Osteoblast (primary cell): ENCODE data around the gene KIF25. TPM values are rescaled to one million over a fixed set of nuclear protein-coding genes. Genes with fewer than 3 reads are reported as not detected.

Experiments used
- DNase-seq: peaks from one replicate; pipeline ENCODE4 v3.0.0; 2011; ENCODE audit warnings: low spot score, mixed read lengths; ENCODE audit not compliant: insufficient read length; ENCODE audit errors: missing footprints
- H2AFZ ChIP-seq: 2 replicates; pipeline ENCODE4 v1.6.0; 2011; ENCODE audit warnings: mild to moderate bottlenecking, low read length
- H3K27ac ChIP-seq: 2 replicates; pipeline ENCODE4 v1.5.1; 2011; ENCODE audit warnings: mild to moderate bottlenecking, low read depth, low read length, moderate library complexity
- H3K27me3 ChIP-seq: 2 replicates; pipeline ENCODE4 v1.6.0; 2012; ENCODE audit warnings: mild to moderate bottlenecking, control low read depth, inconsistent platforms, low read length, moderate library complexity; ENCODE audit not compliant: insufficient read depth
- H3K36me3 ChIP-seq: 2 replicates; pipeline ENCODE4 v1.5.1; 2011; ENCODE audit warnings: mild to moderate bottlenecking, low read length, control low read depth, moderate library complexity; ENCODE audit not compliant: insufficient read depth
- H3K4me1 ChIP-seq: 2 replicates; pipeline ENCODE4 v1.5.1; 2011; ENCODE audit warnings: mild to moderate bottlenecking, low read length, control low read depth, moderate library complexity; ENCODE audit not compliant: insufficient read depth
- H3K4me2 ChIP-seq: 2 replicates; pipeline ENCODE4 v1.6.0; 2011; ENCODE audit warnings: mild to moderate bottlenecking, low read length; ENCODE audit not compliant: insufficient read depth
- H3K4me3 ChIP-seq: fragments of 200-600 bp; sonication (generic); 3 replicates; pipeline ENCODE4 v1.5.1; 2012; ENCODE audit warnings: mild to moderate bottlenecking, low read length, inconsistent platforms; ENCODE audit not compliant: insufficient read depth
- H3K79me2 ChIP-seq: 2 replicates; pipeline ENCODE4 v1.6.0; 2012; ENCODE audit warnings: mild to moderate bottlenecking, low read length, control low read depth, inconsistent platforms; ENCODE audit not compliant: insufficient read depth
- H3K9me3 ChIP-seq: 2 replicates; pipeline ENCODE4 v1.5.1; 2011; ENCODE audit warnings: low read depth, low read length, control low read depth
- H4K20me1 ChIP-seq: 2 replicates; pipeline ENCODE4 v1.6.0; 2012; ENCODE audit warnings: mild to moderate bottlenecking, low read length, control low read depth; ENCODE audit not compliant: insufficient read depth
- total RNA-seq: library from RNA; depleted of rRNA; stranded (reverse); fragments of >200 nt; gene quantifications from 2 replicates; pipeline ENCODE4 v1.2.3, GENCODE V29; 2012
- TF ChIP-seq, protein P1 (sequence below): IDR thresholded peaks from 2 replicates; pipeline ENCODE4 v1.5.1; 2011; ENCODE audit warnings: mild to moderate bottlenecking, low read depth, low read length, moderate library complexity; ENCODE audit errors: extremely low read depth

The KIF25 gene
- total RNA-seq, 1 donor, result not detected

DNA sequence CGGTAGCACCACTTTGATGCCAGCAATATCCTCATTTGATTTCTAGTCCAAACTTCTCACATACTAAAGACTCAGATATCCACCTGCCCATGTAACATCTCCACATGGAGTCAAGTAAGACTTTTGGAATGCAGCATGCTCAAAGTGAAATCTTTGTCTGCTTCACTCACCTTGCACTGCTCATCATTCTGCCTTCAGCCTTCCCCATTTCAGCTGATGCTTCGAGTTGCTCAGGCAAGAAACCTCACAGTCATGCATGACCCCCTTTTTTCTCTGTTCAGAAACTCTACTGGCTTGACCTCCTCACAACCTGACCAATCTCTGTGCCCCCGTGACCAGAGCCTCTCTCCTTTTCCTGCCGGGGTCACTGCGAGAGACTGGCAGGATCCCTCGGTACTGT, 41.0 kb upstream of the KIF25 start:
- Histone ChIP-seq H3K27ac (no peak overlapping the region), H3K4me3 (no peak overlapping the region), H3K9me3 (no peaks in the 10 kb centered on the region), H3K4me2 (no peak overlapping the region), H3K79me2 (no peaks in the 10 kb centered on the region), H3K27me3 (no peaks in the 10 kb centered on the region), H3K36me3 (no peaks in the 10 kb centered on the region), H4K20me1 (no peaks in the 10 kb centered on the region), H3K4me1 (peaks cover 8% of the 10 kb centered on the region), H2AFZ (no peak overlapping the region)
- TF ChIP-seq, protein P1, sequence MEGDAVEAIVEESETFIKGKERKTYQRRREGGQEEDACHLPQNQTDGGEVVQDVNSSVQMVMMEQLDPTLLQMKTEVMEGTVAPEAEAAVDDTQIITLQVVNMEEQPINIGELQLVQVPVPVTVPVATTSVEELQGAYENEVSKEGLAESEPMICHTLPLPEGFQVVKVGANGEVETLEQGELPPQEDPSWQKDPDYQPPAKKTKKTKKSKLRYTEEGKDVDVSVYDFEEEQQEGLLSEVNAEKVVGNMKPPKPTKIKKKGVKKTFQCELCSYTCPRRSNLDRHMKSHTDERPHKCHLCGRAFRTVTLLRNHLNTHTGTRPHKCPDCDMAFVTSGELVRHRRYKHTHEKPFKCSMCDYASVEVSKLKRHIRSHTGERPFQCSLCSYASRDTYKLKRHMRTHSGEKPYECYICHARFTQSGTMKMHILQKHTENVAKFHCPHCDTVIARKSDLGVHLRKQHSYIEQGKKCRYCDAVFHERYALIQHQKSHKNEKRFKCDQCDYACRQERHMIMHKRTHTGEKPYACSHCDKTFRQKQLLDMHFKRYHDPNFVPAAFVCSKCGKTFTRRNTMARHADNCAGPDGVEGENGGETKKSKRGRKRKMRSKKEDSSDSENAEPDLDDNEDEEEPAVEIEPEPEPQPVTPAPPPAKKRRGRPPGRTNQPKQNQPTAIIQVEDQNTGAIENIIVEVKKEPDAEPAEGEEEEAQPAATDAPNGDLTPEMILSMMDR, result no peak
- no peak for DNase-seq

DNA sequence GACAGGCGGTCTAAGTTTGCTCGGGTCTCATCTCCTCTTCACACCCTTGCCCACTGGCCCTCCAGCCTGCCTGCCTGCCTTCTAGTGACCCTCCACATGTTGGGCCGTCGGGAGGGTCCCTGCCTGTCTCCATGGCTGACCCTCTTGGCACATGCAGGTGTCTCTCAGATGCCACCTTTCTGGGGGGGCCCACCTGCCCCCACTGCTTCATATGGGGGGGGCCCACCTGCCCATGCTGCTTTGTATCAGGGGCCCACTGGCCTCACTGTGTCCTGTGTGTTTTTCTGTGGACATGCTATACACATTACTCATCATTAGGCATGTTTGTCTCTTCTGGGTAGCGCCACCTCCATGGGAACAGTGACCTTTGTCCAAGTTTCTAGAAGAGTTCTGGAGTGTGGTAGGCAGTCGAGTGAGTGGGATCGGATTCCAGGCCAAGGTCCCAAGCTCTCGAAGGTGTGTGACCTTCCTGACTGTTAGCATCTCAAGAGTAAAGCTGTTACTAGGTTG, 40.4 kb upstream of the KIF25 start:
- TF ChIP-seq, protein P1, result no peak
- H3K4me3 ChIP-seq, result no peak overlapping the region
- H3K36me3 ChIP-seq, result no peaks in the 10 kb centered on the region
- no peak overlapping the region for H3K27ac ChIP-seq
- no peaks in the 10 kb centered on the region for H3K9me3 ChIP-seq
- no peak overlapping the region for H2AFZ ChIP-seq
- H3K4me2 ChIP-seq, result no peak overlapping the region
- DNase-seq, result no peak
- no peaks in the 10 kb centered on the region for H3K79me2 ChIP-seq
- H4K20me1 ChIP-seq, result no peaks in the 10 kb centered on the region
- peaks cover 8% of the 10 kb centered on the region for H3K4me1 ChIP-seq
- no peaks in the 10 kb centered on the region for H3K27me3 ChIP-seq

DNA sequence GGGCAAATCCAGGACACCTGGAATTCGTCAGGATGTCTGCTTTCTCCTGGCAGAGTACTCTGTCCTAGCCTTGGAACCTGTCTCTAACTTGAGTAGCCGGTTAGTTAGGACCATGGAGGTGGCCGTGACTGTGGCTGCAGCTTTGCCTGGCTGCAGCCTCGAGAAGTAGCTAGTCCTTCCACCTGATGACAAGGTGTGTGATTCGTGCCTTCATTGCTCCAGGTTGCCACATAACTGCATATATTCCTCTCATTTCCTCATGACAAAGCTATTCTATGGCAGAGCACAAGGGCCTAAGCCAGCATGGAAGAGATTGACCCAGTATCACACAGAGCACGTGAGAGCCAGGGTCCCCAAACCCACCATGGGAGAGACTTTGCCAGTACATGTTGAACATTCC, 39.8 kb upstream of the KIF25 start:
- TF ChIP-seq, protein P1, result no peak
- no peaks in the 10 kb centered on the region for H4K20me1 ChIP-seq
- H2AFZ ChIP-seq, result no peak overlapping the region
- H3K9me3 ChIP-seq, result no peaks in the 10 kb centered on the region
- H3K4me3 ChIP-seq, result no peak overlapping the region
- no peak overlapping the region for H3K4me2 ChIP-seq
- H3K36me3 ChIP-seq, result peaks cover 2% of the 10 kb centered on the region
- H3K4me1 ChIP-seq, result peaks cover 8% of the 10 kb centered on the region
- H3K27me3 ChIP-seq, result no peaks in the 10 kb centered on the region
- H3K79me2 ChIP-seq, result no peaks in the 10 kb centered on the region
- no peak overlapping the region for H3K27ac ChIP-seq
- DNase-seq, result no peak

DNA sequence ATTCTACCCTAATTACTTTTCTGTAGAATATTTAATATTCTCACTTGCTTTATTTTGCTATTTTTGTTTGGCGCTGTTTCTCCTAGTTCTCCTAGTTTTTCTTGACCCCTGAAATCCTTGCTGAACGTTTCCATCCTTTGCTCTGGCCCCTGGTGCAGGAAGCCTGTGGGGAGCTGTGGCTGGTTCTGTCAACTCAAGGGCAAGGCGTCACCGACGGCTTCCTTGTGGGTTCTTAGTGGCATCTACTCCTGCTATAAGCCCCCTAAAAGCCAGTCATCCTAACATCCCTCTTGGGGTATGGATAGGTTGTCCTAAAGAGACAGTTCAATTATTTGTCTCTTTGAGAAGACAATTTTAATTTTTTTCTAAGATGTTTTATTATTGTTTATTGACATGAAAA, 36.9 kb upstream of the KIF25 start:
- Histone ChIP-seq H3K4me3 (no peak overlapping the region), H3K27me3 (no peaks in the 10 kb centered on the region), H3K4me2 (no peak overlapping the region), H3K4me1 (peaks cover 8% of the 10 kb centered on the region), H3K79me2 (no peaks in the 10 kb centered on the region), H3K27ac (no peak overlapping the region), H4K20me1 (no peaks in the 10 kb centered on the region), H3K36me3 (peaks cover 11% of the 10 kb centered on the region), H2AFZ (no peak overlapping the region), H3K9me3 (no peaks in the 10 kb centered on the region)
- TF ChIP-seq, protein P1, result no peak
- DNase-seq, result no peak
